ENCODE measurements around the gene HCRT.

Gene HCRT

DNA sequence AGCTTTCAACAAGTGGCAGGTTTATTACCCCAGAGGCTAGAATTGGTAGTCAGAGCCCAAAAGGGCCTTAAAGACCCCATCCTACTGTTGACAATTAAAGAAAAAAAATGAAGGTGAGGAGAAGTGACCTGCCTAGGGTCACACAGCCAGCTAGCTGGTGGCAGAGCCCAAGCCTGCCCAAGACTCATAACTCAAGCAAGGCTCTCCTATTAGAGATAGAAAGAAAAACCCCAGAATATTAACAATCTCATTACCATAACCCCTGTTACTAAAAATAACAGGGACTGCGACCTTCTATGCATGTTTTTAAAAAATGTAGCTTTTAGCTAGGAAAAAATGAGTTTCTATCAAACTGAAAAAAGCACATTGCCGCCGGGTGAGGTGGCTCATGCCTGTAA is 48.6 kb downstream of the HCRT start:
- Histone ChIP-seq H3K9me3 (replicated peaks; ENCODE audit: insufficient read depth, low read length) (no peaks in the 10 kb centered on the region), H3K27ac (ENCODE audit: low read length) (no peak overlapping the region), H3K36me3 (replicated peaks; ENCODE audit: insufficient read depth, low read length) (no peaks in the 10 kb centered on the region), H3K27me3 (replicated peaks; ENCODE audit: insufficient read depth, low read length) (no peaks in the 10 kb centered on the region), H3K9ac (ENCODE audit: low read length) (no peak overlapping the region), H3K4me2 (ENCODE audit: low read depth, low read length) (no peak overlapping the region), H2AFZ (ENCODE audit: low read length) (no peak overlapping the region), H3F3A (ENCODE audit: insufficient read depth, low read length) (peaks cover 20% of the 10 kb centered on the region), H3K4me1 (ENCODE audit: low read length) (peaks cover 27% of the 10 kb centered on the region), H3K9me2 (replicated peaks; ENCODE audit: insufficient read depth, low read length) (no peaks in the 10 kb centered on the region), H4K20me1 (ENCODE audit: insufficient read depth, low read length) (peaks cover 3% of the 10 kb centered on the region; the same call in 1 of the 2 replicates), H3K79me2 (ENCODE audit: low read length) (peaks cover 81% of the 10 kb centered on the region), H3K4me3 (ENCODE audit: low read length) (no peak overlapping the region)
- TF ChIP-seq EZH2 (optimal IDR thresholded peaks at IDR 0.05; ENCODE audit: low read depth, low read length) (no peak), EZH2phosphoT487 (IDR thresholded peaks at IDR 0.05; ENCODE audit: low read length) (no peak)
- TF ChIP-seq, protein P1, sequence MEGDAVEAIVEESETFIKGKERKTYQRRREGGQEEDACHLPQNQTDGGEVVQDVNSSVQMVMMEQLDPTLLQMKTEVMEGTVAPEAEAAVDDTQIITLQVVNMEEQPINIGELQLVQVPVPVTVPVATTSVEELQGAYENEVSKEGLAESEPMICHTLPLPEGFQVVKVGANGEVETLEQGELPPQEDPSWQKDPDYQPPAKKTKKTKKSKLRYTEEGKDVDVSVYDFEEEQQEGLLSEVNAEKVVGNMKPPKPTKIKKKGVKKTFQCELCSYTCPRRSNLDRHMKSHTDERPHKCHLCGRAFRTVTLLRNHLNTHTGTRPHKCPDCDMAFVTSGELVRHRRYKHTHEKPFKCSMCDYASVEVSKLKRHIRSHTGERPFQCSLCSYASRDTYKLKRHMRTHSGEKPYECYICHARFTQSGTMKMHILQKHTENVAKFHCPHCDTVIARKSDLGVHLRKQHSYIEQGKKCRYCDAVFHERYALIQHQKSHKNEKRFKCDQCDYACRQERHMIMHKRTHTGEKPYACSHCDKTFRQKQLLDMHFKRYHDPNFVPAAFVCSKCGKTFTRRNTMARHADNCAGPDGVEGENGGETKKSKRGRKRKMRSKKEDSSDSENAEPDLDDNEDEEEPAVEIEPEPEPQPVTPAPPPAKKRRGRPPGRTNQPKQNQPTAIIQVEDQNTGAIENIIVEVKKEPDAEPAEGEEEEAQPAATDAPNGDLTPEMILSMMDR (IDR thresholded peaks at IDR 0.05; ENCODE audit: low read length): no peak
- no peak for DNase-seq

- H3K9me3 ChIP-seq (replicated peaks; ENCODE audit: insufficient read depth, low read length): no peaks in the 10 kb centered on the region
- no peak overlapping the region for H3K9ac ChIP-seq (ENCODE audit: low read length)
- no peak overlapping the region for H3K27ac ChIP-seq (ENCODE audit: low read length)
- H4K20me1 ChIP-seq (ENCODE audit: insufficient read depth, low read length): peaks cover 3% of the 10 kb centered on the region; the same call in 1 of the 2 replicates
- H3K4me3 ChIP-seq (ENCODE audit: low read length): no peak overlapping the region
- DNase-seq: no peak
- peaks cover 81% of the 10 kb centered on the region for H3K79me2 ChIP-seq (ENCODE audit: low read length)
- no peaks in the 10 kb centered on the region for H3K36me3 ChIP-seq (replicated peaks; ENCODE audit: insufficient read depth, low read length)
- H3F3A ChIP-seq (ENCODE audit: insufficient read depth, low read length): peaks cover 20% of the 10 kb centered on the region
- H3K27me3 ChIP-seq (replicated peaks; ENCODE audit: insufficient read depth, low read length): no peaks in the 10 kb centered on the region
- no peak overlapping the region for H2AFZ ChIP-seq (ENCODE audit: low read length)
- H3K9me2 ChIP-seq (replicated peaks; ENCODE audit: insufficient read depth, low read length): no peaks in the 10 kb centered on the region
- no peak for TF ChIP-seq EZH2phosphoT487 (IDR thresholded peaks at IDR 0.05; ENCODE audit: low read length)
- TF ChIP-seq, protein P1 (IDR thresholded peaks at IDR 0.05; ENCODE audit: low read length): no peak
- H3K4me2 ChIP-seq (ENCODE audit: low read depth, low read length): no peak overlapping the region
- H3K4me1 ChIP-seq (ENCODE audit: low read length): peaks cover 27% of the 10 kb centered on the region
Observed at GRCh38 chr17:42135664-42136653, 49.3 kb downstream of the HCRT start.

DNA sequence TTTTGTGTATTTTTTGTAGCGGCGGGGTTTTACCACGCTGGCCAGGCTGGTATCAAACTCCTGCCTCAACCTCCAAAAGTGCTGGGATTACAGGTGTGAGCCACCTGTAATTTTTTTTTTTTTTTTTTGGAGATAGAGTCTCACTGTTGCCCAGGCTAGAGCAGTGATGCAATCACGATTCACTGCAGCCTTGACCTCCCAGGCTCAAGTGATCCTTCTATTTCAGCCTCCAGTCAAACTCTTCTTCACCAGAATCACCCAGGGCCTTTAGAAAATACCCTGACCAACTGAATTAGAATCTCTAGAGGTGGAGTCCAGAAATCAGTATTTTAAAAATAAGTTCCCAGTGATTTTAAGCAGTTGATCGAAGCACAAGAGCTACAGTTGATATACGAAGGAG is 50.1 kb downstream of the HCRT start:
- Histone ChIP-seq H4K20me1 (ENCODE audit: insufficient read depth, low read length) (peaks cover 3% of the 10 kb centered on the region; the same call in 1 of the 2 replicates), H2AFZ (ENCODE audit: low read length) (no peak overlapping the region), H3K4me2 (ENCODE audit: low read depth, low read length) (no peak overlapping the region), H3F3A (ENCODE audit: insufficient read depth, low read length) (peaks cover 20% of the 10 kb centered on the region), H3K27me3 (replicated peaks; ENCODE audit: insufficient read depth, low read length) (no peaks in the 10 kb centered on the region), H3K4me3 (ENCODE audit: low read length) (no peak overlapping the region), H3K9me3 (replicated peaks; ENCODE audit: insufficient read depth, low read length) (no peaks in the 10 kb centered on the region), H3K36me3 (replicated peaks; ENCODE audit: insufficient read depth, low read length) (peaks cover 3% of the 10 kb centered on the region), H3K27ac (ENCODE audit: low read length) (no peak overlapping the region), H3K9ac (ENCODE audit: low read length) (no peak overlapping the region), H3K79me2 (ENCODE audit: low read length) (peaks cover 83% of the 10 kb centered on the region), H3K9me2 (replicated peaks; ENCODE audit: insufficient read depth, low read length) (no peaks in the 10 kb centered on the region), H3K4me1 (ENCODE audit: low read length) (peaks cover 27% of the 10 kb centered on the region)
- DNase-seq: no peak
- TF ChIP-seq, protein P1 (IDR thresholded peaks at IDR 0.05; ENCODE audit: low read length): no peak
- TF ChIP-seq EZH2phosphoT487 (IDR thresholded peaks at IDR 0.05; ENCODE audit: low read length) (no peak), EZH2 (optimal IDR thresholded peaks at IDR 0.05; ENCODE audit: low read depth, low read length) (no peak)
